ENCODE data around the gene CACNA1C. TPM values are rescaled to one million over a fixed set of nuclear protein-coding genes. Genes with fewer than 3 reads are reported as not detected.

Gene CACNA1C
- total RNA-seq, 4 donors from 2014 or later, result 2.9 to 5.3 (median 4.3) TPM

DNA sequence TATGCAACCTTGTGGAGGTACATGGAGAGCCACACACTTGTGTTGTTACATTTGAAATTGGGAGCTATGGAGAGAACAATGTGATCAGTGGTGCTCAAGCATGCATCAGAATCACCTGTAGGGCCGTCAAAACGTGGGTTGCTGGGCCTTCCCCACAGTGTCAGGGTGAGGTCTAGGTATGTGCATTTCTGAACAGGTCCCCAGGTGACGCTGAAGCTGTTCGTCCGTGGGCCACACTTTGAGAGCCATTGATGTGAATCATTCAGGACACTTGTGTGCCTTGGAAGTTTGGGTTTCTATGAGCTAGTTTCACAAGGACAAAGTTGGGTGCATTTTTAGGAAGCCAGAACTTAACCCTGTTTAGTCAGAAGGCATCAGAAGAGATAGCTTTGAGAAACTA is 450.2 kb downstream of the CACNA1C start:
- TF ChIP-seq, protein P1, sequence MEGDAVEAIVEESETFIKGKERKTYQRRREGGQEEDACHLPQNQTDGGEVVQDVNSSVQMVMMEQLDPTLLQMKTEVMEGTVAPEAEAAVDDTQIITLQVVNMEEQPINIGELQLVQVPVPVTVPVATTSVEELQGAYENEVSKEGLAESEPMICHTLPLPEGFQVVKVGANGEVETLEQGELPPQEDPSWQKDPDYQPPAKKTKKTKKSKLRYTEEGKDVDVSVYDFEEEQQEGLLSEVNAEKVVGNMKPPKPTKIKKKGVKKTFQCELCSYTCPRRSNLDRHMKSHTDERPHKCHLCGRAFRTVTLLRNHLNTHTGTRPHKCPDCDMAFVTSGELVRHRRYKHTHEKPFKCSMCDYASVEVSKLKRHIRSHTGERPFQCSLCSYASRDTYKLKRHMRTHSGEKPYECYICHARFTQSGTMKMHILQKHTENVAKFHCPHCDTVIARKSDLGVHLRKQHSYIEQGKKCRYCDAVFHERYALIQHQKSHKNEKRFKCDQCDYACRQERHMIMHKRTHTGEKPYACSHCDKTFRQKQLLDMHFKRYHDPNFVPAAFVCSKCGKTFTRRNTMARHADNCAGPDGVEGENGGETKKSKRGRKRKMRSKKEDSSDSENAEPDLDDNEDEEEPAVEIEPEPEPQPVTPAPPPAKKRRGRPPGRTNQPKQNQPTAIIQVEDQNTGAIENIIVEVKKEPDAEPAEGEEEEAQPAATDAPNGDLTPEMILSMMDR (IDR thresholded peaks at IDR 0.05; ENCODE audit: low read depth), result no peak

DNA sequence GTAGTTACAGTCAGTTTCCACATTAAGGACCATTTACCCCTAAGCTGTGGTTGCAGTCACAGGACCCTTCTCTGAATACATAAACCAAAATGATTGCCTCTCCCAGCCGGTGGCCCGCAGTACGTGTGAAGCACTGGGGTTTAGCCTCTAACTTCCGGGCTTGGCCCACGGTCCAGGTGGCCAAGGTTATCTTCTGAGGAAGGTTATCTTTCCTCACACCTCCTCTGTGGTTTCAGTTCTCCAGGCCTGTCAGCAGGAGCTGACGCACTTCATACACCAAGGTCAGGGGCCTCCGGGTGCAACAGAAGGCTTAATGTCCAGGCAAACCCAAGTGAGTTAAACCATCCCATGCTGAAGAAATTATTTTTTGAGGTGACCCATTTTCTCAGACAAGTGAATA is 451.0 kb downstream of the CACNA1C start:
- TF ChIP-seq, protein P1 (IDR thresholded peaks at IDR 0.05; ENCODE audit: low read depth), result no peak

DNA sequence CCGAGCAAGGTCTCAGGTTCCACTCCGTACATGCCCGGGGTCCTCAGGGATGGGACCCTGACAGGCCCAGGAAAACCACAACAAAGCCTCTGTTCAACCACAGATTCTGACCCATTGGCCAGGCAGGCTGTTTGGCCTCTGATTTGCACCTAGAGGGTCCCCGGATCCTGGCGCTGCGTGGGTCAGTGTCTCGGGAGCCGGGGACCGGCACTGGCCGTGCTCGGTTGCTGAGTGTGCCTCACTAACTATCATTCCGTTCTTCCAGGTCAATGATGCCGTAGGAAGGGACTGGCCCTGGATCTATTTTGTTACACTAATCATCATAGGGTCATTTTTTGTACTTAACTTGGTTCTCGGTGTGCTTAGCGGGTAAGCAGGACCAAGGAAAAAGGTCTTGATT is 451.8 kb downstream of the CACNA1C start:
- TF ChIP-seq, protein P1 (IDR thresholded peaks at IDR 0.05; ENCODE audit: low read depth), result no peak

DNA sequence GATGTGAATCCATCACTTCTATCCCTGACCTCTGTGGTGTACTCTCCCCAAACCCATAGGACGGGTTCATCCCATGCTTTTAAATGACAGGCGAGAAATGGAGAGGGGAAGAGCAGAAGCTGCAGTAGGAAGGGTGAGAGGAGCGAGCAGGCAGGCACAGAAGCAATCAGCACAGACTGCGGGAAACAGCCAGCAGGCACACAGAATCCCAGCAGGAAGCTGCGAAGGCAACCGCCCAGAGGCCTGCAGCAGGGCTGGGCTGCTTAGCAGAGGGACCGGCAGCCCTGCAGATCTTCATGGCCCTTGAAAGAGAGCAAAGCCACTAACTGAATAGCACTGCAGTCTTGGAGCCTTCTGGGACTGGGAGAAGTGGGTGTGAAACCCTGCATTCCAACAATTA is 455.0 kb downstream of the CACNA1C start:
- TF ChIP-seq, protein P1 (IDR thresholded peaks at IDR 0.05; ENCODE audit: low read depth), result no peak

DNA sequence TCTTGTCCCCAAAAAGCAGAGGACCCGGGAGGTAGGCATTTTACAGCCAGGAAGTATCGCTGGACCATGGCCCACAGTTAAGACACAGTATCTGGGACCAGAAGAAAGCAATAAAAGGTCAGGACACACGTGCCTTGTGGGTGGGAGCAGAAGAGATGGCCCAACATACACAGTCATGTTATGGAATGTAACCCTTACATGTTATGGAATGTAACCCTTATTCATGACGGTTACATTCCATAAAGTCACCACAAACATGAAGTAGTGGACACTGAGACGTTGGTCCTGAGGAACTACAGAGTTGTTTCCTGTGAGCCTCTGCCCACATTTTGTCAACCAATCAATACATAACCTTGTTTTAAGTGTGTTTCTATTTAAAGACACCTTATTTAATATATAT is 456.4 kb downstream of the CACNA1C start:
- TF ChIP-seq, protein P1 (IDR thresholded peaks at IDR 0.05; ENCODE audit: low read depth), result no peak

DNA sequence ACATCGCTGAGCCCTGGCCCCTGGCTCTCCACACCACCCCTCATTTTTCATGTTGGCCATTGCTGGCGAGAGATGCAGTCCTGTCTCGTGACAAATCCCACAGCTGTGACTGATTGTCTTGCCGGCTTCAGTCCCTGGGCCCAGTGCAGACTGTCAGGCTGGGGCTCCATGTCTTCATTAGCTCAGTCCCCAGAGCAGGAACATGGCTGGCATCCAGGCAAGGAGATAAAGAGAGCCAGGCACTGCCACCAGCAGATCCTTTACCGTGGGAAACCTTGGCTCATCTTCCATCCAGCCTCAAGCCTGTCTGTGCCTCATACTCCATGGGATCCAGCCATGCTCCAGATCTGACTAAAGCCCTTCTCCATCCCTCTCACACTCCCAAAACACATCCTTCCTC is 457.3 kb downstream of the CACNA1C start:
- TF ChIP-seq, protein P1 (IDR thresholded peaks at IDR 0.05; ENCODE audit: low read depth), result no peak

DNA sequence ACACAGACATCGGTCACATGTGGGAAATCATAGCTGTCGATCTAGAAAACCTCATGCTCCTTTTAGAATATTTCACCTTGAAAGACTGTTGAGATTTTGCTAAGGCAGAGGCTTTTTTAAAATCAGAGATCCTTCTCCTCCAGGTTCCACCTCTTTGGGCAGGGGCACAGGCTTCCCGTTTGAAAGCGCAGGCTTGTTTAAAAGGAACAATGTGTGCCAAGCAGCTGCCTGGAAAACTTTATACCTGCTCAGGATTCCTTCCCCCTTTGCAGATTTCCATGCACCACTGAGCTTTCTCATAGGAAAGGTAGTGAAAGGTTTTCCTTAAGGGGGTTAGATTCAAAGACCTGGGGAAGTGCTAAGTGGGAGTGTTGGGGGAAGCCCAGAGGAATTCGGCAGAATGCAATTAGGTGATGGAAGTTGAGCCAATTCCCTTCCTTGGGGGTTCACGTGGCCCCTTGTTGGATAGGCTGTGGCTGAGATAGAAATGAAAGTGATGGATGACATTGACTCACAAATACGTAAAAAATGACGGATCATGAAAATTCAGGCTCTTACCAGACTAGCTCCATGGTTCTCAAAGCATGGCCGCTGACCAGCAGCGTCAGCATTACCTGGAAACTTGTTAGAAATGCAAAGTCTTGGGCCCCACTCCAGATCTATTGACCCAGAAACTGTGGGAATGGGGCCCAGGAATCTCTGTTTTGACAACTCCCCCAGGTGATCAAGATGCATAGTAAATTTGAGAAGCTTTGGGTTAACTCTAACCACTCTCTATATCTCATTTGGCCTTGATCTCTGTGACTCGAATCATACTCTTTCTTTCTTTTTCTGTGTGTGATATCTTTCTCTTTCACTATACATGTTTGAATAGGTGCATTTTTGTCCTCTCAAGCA is 460.6 kb downstream of the CACNA1C start:
- TF ChIP-seq, protein P1 (IDR thresholded peaks at IDR 0.05; ENCODE audit: low read depth), result no peak
